ENCODE results near the gene HAUS7.

DNA sequence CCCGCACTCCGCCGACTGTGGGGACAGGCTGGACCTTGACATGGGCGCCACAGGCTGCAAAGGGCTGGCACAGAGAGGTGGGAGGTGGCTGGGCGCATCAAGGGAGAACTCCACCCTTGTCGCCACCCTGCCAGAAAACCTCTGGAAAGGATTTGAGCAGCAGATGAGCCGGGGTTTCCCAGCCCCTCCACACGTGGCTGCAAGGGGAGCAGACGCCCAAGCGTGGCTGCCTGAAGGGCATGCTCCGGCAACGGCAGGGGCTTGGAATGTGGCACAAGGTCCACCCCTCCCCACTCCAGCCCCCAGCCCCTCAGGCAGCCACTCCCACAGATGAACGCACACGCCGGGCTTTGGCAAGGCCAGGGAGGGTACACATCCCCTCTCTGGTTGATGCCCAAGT, 29.0 kb upstream of the HAUS7 start:
- TF ChIP-seq, protein P1, sequence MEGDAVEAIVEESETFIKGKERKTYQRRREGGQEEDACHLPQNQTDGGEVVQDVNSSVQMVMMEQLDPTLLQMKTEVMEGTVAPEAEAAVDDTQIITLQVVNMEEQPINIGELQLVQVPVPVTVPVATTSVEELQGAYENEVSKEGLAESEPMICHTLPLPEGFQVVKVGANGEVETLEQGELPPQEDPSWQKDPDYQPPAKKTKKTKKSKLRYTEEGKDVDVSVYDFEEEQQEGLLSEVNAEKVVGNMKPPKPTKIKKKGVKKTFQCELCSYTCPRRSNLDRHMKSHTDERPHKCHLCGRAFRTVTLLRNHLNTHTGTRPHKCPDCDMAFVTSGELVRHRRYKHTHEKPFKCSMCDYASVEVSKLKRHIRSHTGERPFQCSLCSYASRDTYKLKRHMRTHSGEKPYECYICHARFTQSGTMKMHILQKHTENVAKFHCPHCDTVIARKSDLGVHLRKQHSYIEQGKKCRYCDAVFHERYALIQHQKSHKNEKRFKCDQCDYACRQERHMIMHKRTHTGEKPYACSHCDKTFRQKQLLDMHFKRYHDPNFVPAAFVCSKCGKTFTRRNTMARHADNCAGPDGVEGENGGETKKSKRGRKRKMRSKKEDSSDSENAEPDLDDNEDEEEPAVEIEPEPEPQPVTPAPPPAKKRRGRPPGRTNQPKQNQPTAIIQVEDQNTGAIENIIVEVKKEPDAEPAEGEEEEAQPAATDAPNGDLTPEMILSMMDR (IDR thresholded peaks at IDR 0.05), result no peak
- no peak for TF ChIP-seq POLR2A (IDR thresholded peaks at IDR 0.05)

All from thyroid gland (tissue), 4 donors.